ENCODE results near the gene NT5C2.
"Not testable (repeated sequence)": the region's sequence is repeated elsewhere in the genome, so short reads cannot be mapped to it uniquely, and the experiment has no call there.

Gene NT5C2

GRCh38 chr10:103130910-103131309, 62.2 kb downstream of the NT5C2 start:
- no peak overlapping the region for H3K4me3 ChIP-seq (ENCODE audit: low read depth, low read length)
- no peak for DNase-seq (ENCODE audit: low read depth)
- TF ChIP-seq, protein P1, sequence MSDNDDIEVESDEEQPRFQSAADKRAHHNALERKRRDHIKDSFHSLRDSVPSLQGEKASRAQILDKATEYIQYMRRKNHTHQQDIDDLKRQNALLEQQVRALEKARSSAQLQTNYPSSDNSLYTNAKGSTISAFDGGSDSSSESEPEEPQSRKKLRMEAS (IDR thresholded peaks at IDR 0.05; ENCODE audit: low read depth, low read length): no peak
- TF ChIP-seq, protein P2, sequence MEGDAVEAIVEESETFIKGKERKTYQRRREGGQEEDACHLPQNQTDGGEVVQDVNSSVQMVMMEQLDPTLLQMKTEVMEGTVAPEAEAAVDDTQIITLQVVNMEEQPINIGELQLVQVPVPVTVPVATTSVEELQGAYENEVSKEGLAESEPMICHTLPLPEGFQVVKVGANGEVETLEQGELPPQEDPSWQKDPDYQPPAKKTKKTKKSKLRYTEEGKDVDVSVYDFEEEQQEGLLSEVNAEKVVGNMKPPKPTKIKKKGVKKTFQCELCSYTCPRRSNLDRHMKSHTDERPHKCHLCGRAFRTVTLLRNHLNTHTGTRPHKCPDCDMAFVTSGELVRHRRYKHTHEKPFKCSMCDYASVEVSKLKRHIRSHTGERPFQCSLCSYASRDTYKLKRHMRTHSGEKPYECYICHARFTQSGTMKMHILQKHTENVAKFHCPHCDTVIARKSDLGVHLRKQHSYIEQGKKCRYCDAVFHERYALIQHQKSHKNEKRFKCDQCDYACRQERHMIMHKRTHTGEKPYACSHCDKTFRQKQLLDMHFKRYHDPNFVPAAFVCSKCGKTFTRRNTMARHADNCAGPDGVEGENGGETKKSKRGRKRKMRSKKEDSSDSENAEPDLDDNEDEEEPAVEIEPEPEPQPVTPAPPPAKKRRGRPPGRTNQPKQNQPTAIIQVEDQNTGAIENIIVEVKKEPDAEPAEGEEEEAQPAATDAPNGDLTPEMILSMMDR (IDR thresholded peaks at IDR 0.05; ENCODE audit: low read depth, low read length): no peak
- TF ChIP-seq POLR2A (IDR thresholded peaks at IDR 0.05; ENCODE audit: extremely low read depth, insufficient read length) (no peak), MYC (IDR thresholded peaks at IDR 0.05; ENCODE audit: low read depth, low read length) (no peak)

DNA sequence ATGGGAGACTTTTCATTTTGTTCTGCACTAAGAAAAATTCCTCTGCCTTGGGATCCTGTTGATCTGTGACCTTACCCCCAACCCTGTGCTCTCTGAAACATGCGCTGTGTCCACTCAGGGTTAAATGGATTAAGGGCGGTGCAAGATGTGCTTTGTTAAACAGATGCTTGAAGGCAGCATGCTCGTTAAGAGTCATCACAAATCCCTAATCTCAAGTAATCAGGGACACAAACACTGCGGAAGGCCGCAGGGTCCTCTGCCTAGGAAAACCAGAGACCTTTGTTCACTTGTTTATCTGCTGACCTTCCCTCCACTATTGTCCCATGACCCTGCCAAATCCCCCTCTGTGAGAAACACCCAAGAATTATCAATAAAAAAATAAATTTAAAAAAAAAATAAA, 62.9 kb downstream of the NT5C2 start:
- DNase-seq (ENCODE audit: low read depth); H3K4me3 ChIP-seq (ENCODE audit: low read depth, low read length): not testable (repeated sequence)

DNA sequence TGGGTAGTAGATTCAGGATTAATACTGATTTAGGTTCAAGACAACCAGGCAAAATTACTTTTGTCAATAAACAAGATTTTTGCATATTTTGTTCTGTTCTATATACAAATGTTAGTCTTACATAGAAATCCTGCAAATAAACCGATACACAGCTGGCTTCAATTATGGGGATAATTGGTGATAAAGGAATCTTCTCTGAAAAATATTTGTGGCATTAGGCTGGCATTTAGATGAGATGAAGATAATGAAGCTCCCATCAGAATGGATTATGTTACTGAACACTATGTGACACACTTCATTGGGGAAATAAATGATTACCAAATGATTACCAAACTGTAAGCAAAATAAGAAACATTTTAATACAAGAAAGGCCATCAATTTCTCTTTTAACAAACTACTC, 65.8 kb downstream of the NT5C2 start:
- no peak for DNase-seq (ENCODE audit: low read depth)
- no peak overlapping the region for H3K4me3 ChIP-seq (ENCODE audit: low read depth, low read length)
- TF ChIP-seq, protein P2 (IDR thresholded peaks at IDR 0.05; ENCODE audit: low read depth, low read length): no peak
- TF ChIP-seq MYC (IDR thresholded peaks at IDR 0.05; ENCODE audit: low read depth, low read length): no peak
- TF ChIP-seq, protein P1 (IDR thresholded peaks at IDR 0.05; ENCODE audit: low read depth, low read length): no peak
- no peak for TF ChIP-seq POLR2A (IDR thresholded peaks at IDR 0.05; ENCODE audit: extremely low read depth, insufficient read length)

GRCh38 chr10:103125323-103126267, 67.5 kb downstream of the NT5C2 start:
- no peak for DNase-seq (ENCODE audit: low read depth)
- no peak overlapping the region for H3K4me3 ChIP-seq (ENCODE audit: low read depth, low read length)
- TF ChIP-seq, protein P1 (IDR thresholded peaks at IDR 0.05; ENCODE audit: low read depth, low read length): no peak
- TF ChIP-seq MYC (IDR thresholded peaks at IDR 0.05; ENCODE audit: low read depth, low read length): no peak
- TF ChIP-seq, protein P2 (IDR thresholded peaks at IDR 0.05; ENCODE audit: low read depth, low read length): no peak
- TF ChIP-seq POLR2A (IDR thresholded peaks at IDR 0.05; ENCODE audit: extremely low read depth, insufficient read length): no peak

DNA sequence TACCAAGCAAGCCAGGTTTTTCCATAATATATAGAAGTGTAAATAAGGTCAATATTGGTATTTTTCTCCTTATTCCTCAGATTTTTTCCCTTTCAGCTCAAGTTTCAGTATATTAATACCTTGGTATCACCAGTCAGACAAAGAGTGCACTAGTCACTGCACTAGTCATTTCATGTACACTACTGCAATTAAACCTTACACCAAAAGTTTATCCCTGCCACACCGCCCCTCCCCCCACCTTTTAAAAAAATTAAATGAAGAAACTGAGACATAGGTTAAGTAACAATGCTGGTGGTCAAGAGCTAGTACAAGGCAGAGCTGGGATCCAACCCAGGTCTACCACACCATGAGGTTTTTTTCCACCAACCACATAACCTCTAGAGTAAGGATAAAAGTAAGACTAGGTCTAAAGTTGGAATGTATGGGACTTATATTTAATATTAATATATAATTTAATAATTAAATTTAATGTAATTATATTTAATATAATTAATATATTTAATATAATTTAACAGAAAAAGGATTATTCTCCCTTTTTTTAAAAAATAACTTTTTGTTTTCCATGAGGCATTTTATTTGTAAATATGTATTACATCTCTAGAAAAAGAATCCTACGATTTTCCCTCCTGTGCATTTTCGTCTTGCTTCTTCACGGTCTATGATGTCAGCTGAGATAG, 68.5 kb downstream of the NT5C2 start:
- TF ChIP-seq MYC (IDR thresholded peaks at IDR 0.05; ENCODE audit: low read depth, low read length): no peak
- TF ChIP-seq, protein P1 (IDR thresholded peaks at IDR 0.05; ENCODE audit: low read depth, low read length): no peak
- TF ChIP-seq, protein P2 (IDR thresholded peaks at IDR 0.05; ENCODE audit: low read depth, low read length): no peak
- TF ChIP-seq POLR2A (IDR thresholded peaks at IDR 0.05; ENCODE audit: extremely low read depth, insufficient read length): no peak
- peak; percentile 14 for DNase-seq (ENCODE audit: low read depth)
- no peak overlapping the region for H3K4me3 ChIP-seq (ENCODE audit: low read depth, low read length)

All from NB4 (cell line).